SKM-1 treated with dmso at 0.1 percent for 144 hours (cell line): ENCODE data around the gene PRG2.
A peak's percentile ranks its signal among the peaks of the same experiment; 100 is the strongest.
"Not testable (repeated sequence)": the region's sequence is repeated elsewhere in the genome, so short reads cannot be mapped to it uniquely, and the experiment has no call there.

Source experiments
- DNase-seq: peaks from one replicate; lab custom pipeline; 2025; ENCODE audit not compliant: unreplicated experiment; lab: John Stamatoyannopoulos, UW

The PRG2 gene

DNA sequence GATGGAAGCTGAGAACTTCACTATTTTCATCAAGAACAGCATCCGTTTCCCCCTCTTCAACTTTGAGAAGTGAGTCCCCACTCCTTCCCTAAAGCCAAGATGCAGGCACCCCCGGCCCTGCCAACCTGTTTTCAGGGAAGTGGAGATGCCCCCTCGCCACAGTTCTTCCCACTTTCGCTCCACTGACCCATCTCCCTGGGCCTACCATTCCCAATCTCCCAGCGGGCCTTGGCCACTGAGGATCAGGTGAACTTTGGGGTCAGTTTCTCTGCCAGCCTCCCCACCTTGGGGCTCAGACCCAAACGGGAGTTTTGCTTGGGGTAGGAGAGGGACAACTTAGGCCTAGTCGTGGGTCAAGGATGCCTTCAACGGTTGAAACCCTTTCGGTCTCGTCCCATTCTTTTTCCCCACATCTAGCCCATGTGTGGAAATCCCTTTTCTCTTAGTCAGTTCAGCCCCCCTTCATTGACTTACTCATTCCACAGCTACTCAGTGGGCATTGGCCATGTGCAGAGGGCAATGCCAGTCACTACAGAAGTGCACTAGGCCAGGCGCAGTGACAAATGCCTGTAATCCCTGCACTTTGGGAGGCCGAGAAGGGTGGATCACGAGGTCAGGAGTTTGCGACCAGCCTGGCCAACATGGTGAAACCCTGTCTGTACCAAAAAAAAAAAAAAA lies 41.7 kb downstream of the PRG2 start:
- DNase-seq = no peak

DNA sequence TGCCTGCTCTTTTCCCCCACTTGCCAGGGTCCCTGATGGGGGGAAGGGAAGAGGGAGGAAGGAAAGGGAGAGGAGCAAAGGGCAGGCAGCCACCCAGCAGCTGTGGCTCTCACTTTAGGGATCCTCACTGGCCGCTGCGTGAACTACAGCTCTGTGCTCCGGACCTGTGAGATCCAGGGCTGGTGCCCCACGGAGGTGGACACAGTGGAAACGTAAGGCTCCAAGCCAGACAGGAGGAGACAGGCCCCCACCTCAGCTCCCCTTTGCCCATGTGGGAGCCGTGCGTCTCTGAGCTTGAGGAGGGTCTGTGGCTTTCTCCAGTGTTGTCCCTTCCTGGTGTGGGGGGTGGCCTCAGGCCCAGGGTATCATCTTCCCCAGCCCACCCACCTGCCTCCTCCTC lies 42.4 kb downstream of the PRG2 start:
- no peak for DNase-seq

DNA sequence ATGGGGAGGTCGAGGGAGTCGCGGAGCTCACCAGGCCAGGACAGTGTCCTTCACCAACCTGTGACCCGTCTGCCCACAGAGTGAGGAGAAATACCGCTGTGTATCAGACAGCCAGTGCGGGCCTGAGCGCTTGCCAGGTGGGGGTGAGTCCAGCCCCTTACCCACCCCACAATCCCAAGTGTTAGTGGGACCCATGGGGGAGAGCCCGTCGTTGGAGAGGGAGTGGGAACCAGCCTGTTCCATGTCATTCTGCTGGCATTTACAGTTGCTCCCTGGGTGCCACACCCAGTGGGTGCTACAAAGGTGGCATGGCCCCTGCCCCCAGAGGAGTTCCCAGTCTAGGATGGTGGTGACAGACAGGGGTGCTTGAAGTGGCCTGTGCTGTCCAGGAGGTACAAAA lies 43.1 kb downstream of the PRG2 start:
- no peak for DNase-seq

GRCh38 chr11:57345555-57346211 lies 44.8 kb downstream of the PRG2 start:
- peak; percentile 69 for DNase-seq

DNA sequence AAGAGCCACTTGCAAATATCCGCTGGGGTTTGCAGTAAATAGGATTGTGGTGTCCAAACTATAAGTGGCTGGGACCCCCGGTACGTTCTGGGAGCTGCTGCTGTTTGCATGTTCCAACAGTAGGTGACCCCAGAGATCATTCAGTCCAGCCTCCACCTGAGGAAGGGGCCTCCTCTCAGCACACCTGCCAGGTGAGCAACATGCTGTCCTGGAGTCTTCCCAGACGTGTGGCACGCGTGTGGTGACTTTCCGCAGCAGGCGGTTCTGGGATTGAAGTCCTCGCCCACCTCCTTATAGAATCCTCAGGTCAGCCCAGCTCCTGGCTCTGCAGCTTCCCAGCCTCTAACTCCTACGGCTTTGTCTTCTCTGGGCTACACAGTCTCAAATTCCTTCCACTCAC lies 45.6 kb downstream of the PRG2 start:
- DNase-seq = no peak

DNA sequence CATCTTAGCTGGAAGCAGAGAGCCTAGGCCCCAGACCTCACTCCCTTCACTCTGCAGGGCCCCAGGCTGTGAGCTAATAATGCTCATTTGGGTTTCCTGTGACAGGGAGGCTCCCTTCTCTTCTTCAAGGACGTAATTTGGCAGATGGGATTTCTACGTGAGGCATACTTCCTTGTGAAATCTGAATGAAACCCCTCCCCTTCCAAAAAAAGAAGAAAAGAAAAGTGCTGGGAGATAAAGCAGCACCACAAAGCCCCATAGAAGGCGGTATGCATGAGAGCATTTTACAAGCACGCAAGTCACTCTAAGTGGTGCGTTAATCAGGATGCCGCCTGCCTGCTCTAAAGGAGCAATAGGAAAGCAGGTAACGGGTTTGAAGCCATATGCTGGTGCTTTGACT lies 46.6 kb downstream of the PRG2 start:
- DNase-seq = no peak

- no peak for DNase-seq
Observed at GRCh38 chr11:57342702-57343101, 47.7 kb downstream of the PRG2 start.

GRCh38 chr11:57341250-57341808 lies 49.1 kb downstream of the PRG2 start:
- DNase-seq = no peak

DNA sequence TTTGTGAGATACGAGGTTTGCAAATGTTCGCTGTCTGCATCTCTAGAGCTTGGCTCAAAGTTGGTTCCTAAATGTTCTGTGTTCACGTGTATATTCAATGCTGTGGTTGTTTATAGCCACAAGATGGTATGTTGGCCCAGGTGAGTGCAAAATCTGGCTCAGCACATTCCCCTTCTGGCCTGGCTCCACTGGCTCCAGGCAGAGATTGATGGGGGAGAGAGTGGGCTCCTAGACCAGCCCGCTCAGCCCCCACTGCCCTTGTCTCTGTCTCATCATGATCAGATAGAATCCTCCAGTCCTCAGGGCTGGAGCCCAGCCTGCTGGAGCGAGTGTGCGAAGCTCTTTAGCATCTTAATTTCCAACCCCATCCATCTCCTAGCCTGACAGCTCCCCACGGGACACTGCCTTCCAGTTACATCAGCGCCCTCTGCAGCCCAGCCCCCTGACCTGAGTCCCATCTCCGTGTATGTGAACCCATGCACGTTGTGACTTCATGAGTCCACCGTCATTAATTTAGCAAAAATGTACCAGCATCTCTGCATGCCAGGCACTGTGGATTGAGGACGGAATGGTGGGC lies 50.3 kb downstream of the PRG2 start:
- no peak for DNase-seq

DNA sequence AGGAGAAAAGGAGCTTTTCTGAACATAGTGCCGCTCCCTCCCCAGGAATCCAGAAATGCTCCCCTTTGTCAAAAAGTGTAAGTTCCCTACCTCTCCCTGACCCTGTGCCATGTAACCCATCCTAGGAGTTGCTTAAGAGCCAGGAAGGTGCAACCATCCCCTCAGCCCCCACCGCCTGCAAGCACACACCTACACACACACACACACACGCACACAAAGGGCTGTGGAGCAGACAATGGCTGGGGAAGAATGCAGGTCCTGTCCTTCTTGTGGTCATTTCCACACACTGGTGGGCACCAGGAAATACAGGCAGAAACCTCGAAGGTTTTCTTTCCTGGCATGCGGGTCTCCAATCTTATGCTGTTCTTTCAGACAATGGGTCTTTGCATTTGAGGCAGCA lies 51.1 kb downstream of the PRG2 start:
- DNase-seq = no peak

GRCh38 chr11:57338142-57338541 lies 52.3 kb downstream of the PRG2 start, which contains the start of gene P2RX3:
Gene P2RX3 (plus strand): TSS chr11:57338352. CDS start chr11:57338551, 199 bp downstream.
- DNase-seq = no peak

GRCh38 chr11:57336856-57337255 lies 53.6 kb downstream of the PRG2 start:
- not testable (repeated sequence) for DNase-seq
